Neural cell (in vitro differentiated cells): ENCODE data around the gene SH3BGRL2. TPM values are rescaled to one million over a fixed set of nuclear protein-coding genes. Genes with fewer than 3 reads are reported as not detected.

Source experiments
- H2AFZ ChIP-seq: fragments of 200-600, 300-800 bp; sonication (generic), shearing (Covaris generic); 2 replicates; pipeline ENCODE4 v1.6.0; 2014; ENCODE audit warnings: low read depth, mild to moderate bottlenecking, antibody characterized with exemption, low read length, moderate library complexity
- H3F3A ChIP-seq: fragments of 200-600 bp; shearing (Covaris generic); 2 replicates; pipeline ENCODE4 v1.6.1; 2016; ENCODE audit warnings: mild to moderate bottlenecking, moderate library complexity, mixed read lengths, antibody characterized with exemption, low read length; ENCODE audit not compliant: insufficient read depth, poor library complexity, severe bottlenecking
- H3K27ac ChIP-seq: fragments of 200-600, 300-800 bp; sonication (generic), shearing (Covaris generic); 2 replicates; pipeline ENCODE4 v1.5.1; 2014; ENCODE audit warnings: mild to moderate bottlenecking, low read length, moderate library complexity
- H3K27me3 ChIP-seq: fragments of 300-800, 200-600 bp; sonication (generic), shearing (Covaris generic); 2 replicates; pipeline ENCODE4 v1.6.0; 2014; ENCODE audit warnings: mild to moderate bottlenecking, low read depth, low read length, moderate library complexity; ENCODE audit not compliant: insufficient read depth
- H3K36me3 ChIP-seq: fragments of 300-800, 200-600 bp; sonication (generic), shearing (Covaris generic); 2 replicates; pipeline ENCODE4 v1.5.1; 2014; ENCODE audit warnings: mild to moderate bottlenecking, antibody characterized with exemption, low read length, moderate library complexity; ENCODE audit not compliant: insufficient read depth
- H3K4me2 ChIP-seq: fragments of 300-800, 200-600 bp; sonication (generic), shearing (Covaris generic); 2 replicates; pipeline ENCODE4 v1.6.0; 2014; ENCODE audit warnings: mild to moderate bottlenecking, low read length
- H3K4me3 ChIP-seq: fragments of 300-800, 200-600 bp; sonication (generic), shearing (Covaris generic); 2 replicates; pipeline ENCODE4 v1.5.1; 2014; ENCODE audit warnings: mild to moderate bottlenecking, low read length, moderate library complexity
- H3K79me2 ChIP-seq: fragments of 200-600 bp; shearing (Covaris generic); replicated peaks from 2 replicates; pipeline ENCODE4 v1.6.0; 2014; ENCODE audit warnings: mild to moderate bottlenecking, low read length, moderate library complexity; ENCODE audit not compliant: insufficient read depth
- H3K9ac ChIP-seq: fragments of 300-800, 200-600 bp; sonication (generic), shearing (Covaris generic); 2 replicates; pipeline ENCODE4 v1.6.1; 2016; ENCODE audit warnings: mild to moderate bottlenecking, low read length, mixed read lengths
- H3K9me2 ChIP-seq: fragments of 200-600 bp; shearing (Covaris generic); 2 replicates; pipeline ENCODE4 v1.6.1; 2016; ENCODE audit warnings: mild to moderate bottlenecking, low read length, mixed read lengths; ENCODE audit not compliant: insufficient read depth
- H3K9me3 ChIP-seq: fragments of 200-600, 300-800 bp; sonication (generic), shearing (Covaris generic); 2 replicates; pipeline ENCODE4 v1.6.1; 2016; ENCODE audit warnings: mild to moderate bottlenecking, mixed run types, low read length, moderate library complexity, mixed read lengths
- H4K20me1 ChIP-seq: fragments of 200-600 bp; shearing (Covaris generic); 2 replicates; pipeline ENCODE4 v1.6.1; 2016; ENCODE audit warnings: mild to moderate bottlenecking, mixed run types; ENCODE audit not compliant: insufficient read depth
- EP300 ChIP-seq: fragments of 450-650 bp; conservative IDR thresholded peaks from 2 replicates; pipeline ENCODE4 v1.6.1; 2014; ENCODE audit warnings: antibody characterized with exemption, mild to moderate bottlenecking, moderate library complexity; ENCODE audit not compliant: poor library complexity, severe bottlenecking
- EZH2 ChIP-seq: fragments of 200-600, 300-800 bp; shearing (Covaris generic), sonication (generic); IDR thresholded peaks from 2 replicates; pipeline ENCODE4 v1.6.1; 2014; ENCODE audit warnings: antibody characterized with exemption, low read length, borderline replicate concordance, mild to moderate bottlenecking; ENCODE audit not compliant: insufficient read depth, poor library complexity, severe bottlenecking
- MXI1 ChIP-seq: fragments of 450-650 bp; conservative IDR thresholded peaks from 2 replicates; pipeline ENCODE4 v1.6.1; 2014; ENCODE audit warnings: antibody characterized with exemption, mild to moderate bottlenecking; ENCODE audit not compliant: poor library complexity, severe bottlenecking
- POLR2AphosphoS5 ChIP-seq: IDR thresholded peaks from 2 replicates; pipeline ENCODE4 v1.6.1; 2012
- RAD21 ChIP-seq: fragments of 450-650 bp; conservative IDR thresholded peaks from 2 replicates; pipeline ENCODE4 v1.6.1; 2014; ENCODE audit warnings: antibody characterized with exemption, mild to moderate bottlenecking, moderate library complexity
- SMC3 ChIP-seq: fragments of 450-650 bp; conservative IDR thresholded peaks from 2 replicates; pipeline ENCODE4 v1.6.1; 2014; ENCODE audit warnings: antibody characterized with exemption, mild to moderate bottlenecking, moderate library complexity; ENCODE audit not compliant: poor library complexity
- TAF1 ChIP-seq: IDR thresholded peaks from 2 replicates; pipeline ENCODE4 v1.6.1; 2012; ENCODE audit warnings: low read depth
- polyA plus RNA-seq: library from polyadenylated mRNA; depleted of rRNA; stranded (reverse); fragments of >200 nt; gene quantifications from 2 replicates; pipeline ENCODE4 v1.2.3, GENCODE V29; 2014
- TF ChIP-seq, protein P1 (sequence below): IDR thresholded peaks from 2 replicates; pipeline ENCODE4 v1.6.1; 2012; ENCODE audit warnings: borderline replicate concordance
- TF ChIP-seq, protein P2 (sequence below): fragments of 450-650 bp; IDR thresholded peaks from 2 replicates; pipeline ENCODE4 v1.5.1; 2014; ENCODE audit warnings: antibody characterized with exemption, mild to moderate bottlenecking, moderate library complexity; ENCODE audit not compliant: poor library complexity, severe bottlenecking

The SH3BGRL2 gene
- polyA plus RNA-seq, 1 donor from 2014 or later: 25.3 TPM

DNA sequence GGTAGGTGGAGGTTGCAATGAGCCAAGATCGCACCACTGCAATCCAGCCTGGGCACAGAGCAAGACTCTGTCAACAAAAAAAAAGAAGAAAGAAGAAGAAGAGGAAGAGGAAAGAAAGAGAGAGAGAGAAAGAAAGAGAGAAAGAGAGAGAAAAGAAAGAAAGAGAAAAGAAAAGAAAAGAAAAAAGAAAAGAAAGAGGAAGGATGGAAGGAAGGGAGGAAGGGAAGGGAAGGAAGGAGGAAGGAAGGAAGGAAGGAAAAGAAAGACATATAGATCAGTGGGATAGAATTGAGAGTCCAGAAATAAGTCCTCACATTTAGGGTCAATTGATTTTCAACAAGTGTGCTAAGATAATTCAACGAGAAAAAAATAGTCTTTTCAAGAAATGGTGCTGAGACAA, 34.0 kb upstream of the SH3BGRL2 start:
- Histone ChIP-seq H3K27me3 (no peaks in the 10 kb centered on the region), H2AFZ (no peak overlapping the region), H3K4me2 (no peak overlapping the region), H3K9ac (no peak overlapping the region), H3K36me3 (no peaks in the 10 kb centered on the region), H3K9me3 (no peaks in the 10 kb centered on the region), H3K79me2 (no peaks in the 10 kb centered on the region), H3K4me3 (no peak overlapping the region), H3K9me2 (no peaks in the 10 kb centered on the region), H3K27ac (no peak overlapping the region), H4K20me1 (no peaks in the 10 kb centered on the region), H3F3A (no peaks in the 10 kb centered on the region)
- TF ChIP-seq MXI1 (no peak), RAD21 (no peak), SMC3 (no peak), TAF1 (no peak), POLR2AphosphoS5 (no peak), EP300 (no peak), EZH2 (no peak)
- TF ChIP-seq, protein P1, sequence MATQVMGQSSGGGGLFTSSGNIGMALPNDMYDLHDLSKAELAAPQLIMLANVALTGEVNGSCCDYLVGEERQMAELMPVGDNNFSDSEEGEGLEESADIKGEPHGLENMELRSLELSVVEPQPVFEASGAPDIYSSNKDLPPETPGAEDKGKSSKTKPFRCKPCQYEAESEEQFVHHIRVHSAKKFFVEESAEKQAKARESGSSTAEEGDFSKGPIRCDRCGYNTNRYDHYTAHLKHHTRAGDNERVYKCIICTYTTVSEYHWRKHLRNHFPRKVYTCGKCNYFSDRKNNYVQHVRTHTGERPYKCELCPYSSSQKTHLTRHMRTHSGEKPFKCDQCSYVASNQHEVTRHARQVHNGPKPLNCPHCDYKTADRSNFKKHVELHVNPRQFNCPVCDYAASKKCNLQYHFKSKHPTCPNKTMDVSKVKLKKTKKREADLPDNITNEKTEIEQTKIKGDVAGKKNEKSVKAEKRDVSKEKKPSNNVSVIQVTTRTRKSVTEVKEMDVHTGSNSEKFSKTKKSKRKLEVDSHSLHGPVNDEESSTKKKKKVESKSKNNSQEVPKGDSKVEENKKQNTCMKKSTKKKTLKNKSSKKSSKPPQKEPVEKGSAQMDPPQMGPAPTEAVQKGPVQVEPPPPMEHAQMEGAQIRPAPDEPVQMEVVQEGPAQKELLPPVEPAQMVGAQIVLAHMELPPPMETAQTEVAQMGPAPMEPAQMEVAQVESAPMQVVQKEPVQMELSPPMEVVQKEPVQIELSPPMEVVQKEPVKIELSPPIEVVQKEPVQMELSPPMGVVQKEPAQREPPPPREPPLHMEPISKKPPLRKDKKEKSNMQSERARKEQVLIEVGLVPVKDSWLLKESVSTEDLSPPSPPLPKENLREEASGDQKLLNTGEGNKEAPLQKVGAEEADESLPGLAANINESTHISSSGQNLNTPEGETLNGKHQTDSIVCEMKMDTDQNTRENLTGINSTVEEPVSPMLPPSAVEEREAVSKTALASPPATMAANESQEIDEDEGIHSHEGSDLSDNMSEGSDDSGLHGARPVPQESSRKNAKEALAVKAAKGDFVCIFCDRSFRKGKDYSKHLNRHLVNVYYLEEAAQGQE: no peak
- TF ChIP-seq, protein P2, sequence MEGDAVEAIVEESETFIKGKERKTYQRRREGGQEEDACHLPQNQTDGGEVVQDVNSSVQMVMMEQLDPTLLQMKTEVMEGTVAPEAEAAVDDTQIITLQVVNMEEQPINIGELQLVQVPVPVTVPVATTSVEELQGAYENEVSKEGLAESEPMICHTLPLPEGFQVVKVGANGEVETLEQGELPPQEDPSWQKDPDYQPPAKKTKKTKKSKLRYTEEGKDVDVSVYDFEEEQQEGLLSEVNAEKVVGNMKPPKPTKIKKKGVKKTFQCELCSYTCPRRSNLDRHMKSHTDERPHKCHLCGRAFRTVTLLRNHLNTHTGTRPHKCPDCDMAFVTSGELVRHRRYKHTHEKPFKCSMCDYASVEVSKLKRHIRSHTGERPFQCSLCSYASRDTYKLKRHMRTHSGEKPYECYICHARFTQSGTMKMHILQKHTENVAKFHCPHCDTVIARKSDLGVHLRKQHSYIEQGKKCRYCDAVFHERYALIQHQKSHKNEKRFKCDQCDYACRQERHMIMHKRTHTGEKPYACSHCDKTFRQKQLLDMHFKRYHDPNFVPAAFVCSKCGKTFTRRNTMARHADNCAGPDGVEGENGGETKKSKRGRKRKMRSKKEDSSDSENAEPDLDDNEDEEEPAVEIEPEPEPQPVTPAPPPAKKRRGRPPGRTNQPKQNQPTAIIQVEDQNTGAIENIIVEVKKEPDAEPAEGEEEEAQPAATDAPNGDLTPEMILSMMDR: no peak

GRCh38 chr6:79598012-79598411, 33.1 kb upstream of the SH3BGRL2 start:
- no peak overlapping the region for H3K4me2 ChIP-seq
- TF ChIP-seq EP300 (no peak), SMC3 (no peak), EZH2 (no peak), POLR2AphosphoS5 (no peak), TAF1 (no peak), MXI1 (no peak), RAD21 (no peak)
- TF ChIP-seq, protein P1: no peak
- TF ChIP-seq, protein P2: no peak
- H3K79me2 ChIP-seq: no peaks in the 10 kb centered on the region
- no peaks in the 10 kb centered on the region for H3K36me3 ChIP-seq
- H3K27me3 ChIP-seq: no peaks in the 10 kb centered on the region
- no peak overlapping the region for H2AFZ ChIP-seq
- H3K9me3 ChIP-seq: no peaks in the 10 kb centered on the region
- H3K27ac ChIP-seq: no peak overlapping the region
- H3K4me3 ChIP-seq: no peak overlapping the region
- no peaks in the 10 kb centered on the region for H3F3A ChIP-seq
- no peak overlapping the region for H3K9ac ChIP-seq
- no peaks in the 10 kb centered on the region for H3K9me2 ChIP-seq
- H4K20me1 ChIP-seq: no peaks in the 10 kb centered on the region
